Measurements from ENCODE around the gene C1orf174.

DNA sequence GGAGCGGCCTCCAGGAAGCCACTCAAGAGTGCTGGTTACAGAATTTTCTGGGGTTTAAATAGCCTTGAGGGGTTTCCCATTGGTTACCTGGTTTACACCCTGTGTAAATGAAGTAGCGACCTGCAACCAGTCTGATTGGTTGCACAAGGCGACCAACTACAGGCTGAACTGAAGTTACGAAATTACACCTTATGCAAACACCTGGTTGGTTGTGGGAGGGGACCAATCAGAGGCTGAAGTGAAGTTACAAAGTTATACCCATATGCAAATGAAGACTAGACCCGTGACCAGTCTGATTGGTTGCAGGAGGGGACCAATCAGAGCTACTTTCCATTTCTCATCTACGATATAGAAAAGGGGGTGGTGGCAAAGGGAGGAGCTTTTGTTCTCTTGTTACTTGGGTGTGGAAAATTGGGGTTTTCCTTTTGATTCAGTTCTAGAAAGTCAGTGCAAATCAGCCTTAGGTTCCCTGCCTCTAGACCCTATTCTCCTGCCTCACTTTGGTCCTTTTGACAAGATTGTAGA, 22.2 kb upstream of the C1orf174 start:
- no peak for TF ChIP-seq REST (IDR thresholded peaks at IDR 0.05; ENCODE audit: borderline replicate concordance in 1 of 2, low read depth in 1 of 2, low read length in 2 of 2)
- no peak for TF ChIP-seq SOX6 (IDR thresholded peaks at IDR 0.05)
- TF ChIP-seq SOX6 (CRISPR knock-in tag; IDR thresholded peaks at IDR 0.05) = no peak
- no peak for TF ChIP-seq STAT5B (CRISPR knock-in tag; IDR thresholded peaks at IDR 0.05)
- no peak for TF ChIP-seq EZH2 (conservative IDR thresholded peaks at IDR 0.05; ENCODE audit: low read depth, low read length)
- no peak for TF ChIP-seq SIN3A (IDR thresholded peaks at IDR 0.05; ENCODE audit: borderline replicate concordance, low read depth, low read length)
- TF ChIP-seq MED13 (CRISPR knock-in tag; IDR thresholded peaks at IDR 0.05) = no peak
- TF ChIP-seq ATAD3A (CRISPR knock-in tag; IDR thresholded peaks at IDR 0.05) = no peak
- no peak for TF ChIP-seq ZNF790 (CRISPR knock-in tag; IDR thresholded peaks at IDR 0.05; ENCODE audit: borderline replicate concordance)
- TF ChIP-seq, protein P1, sequence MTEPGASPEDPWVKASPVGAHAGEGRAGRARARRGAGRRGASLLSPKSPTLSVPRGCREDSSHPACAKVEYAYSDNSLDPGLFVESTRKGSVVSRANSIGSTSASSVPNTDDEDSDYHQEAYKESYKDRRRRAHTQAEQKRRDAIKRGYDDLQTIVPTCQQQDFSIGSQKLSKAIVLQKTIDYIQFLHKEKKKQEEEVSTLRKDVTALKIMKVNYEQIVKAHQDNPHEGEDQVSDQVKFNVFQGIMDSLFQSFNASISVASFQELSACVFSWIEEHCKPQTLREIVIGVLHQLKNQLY (CRISPR knock-in tag; IDR thresholded peaks at IDR 0.05) = no peak
- no peak for TF ChIP-seq ZFP91 (CRISPR knock-in tag; IDR thresholded peaks at IDR 0.05; ENCODE audit: borderline replicate concordance)
- no peak for TF ChIP-seq TARDBP (CRISPR knock-in tag; IDR thresholded peaks at IDR 0.05)
- no peak for TF ChIP-seq ZNF496 (CRISPR knock-in tag; IDR thresholded peaks at IDR 0.05; ENCODE audit: insufficient replicate concordance)
